ENCODE measurements around the gene TOP2B.

Gene TOP2B

GRCh38 chr3:25564075-25564474 lies 100.6 kb downstream of the TOP2B start:
- H3K27ac ChIP-seq = no peak overlapping the region
- no peak overlapping the region for H3K4me2 ChIP-seq
- H3K36me3 ChIP-seq (ENCODE audit: insufficient read depth) = no peaks in the 10 kb centered on the region
- no peak overlapping the region for H3K9ac ChIP-seq
- no peaks in the 10 kb centered on the region for H3K4me1 ChIP-seq (ENCODE audit: low read depth, poor library complexity, severe bottlenecking)
- no peaks in the 10 kb centered on the region for H3K79me2 ChIP-seq (ENCODE audit: insufficient read depth, low read depth)
- H3K4me3 ChIP-seq (IDR thresholded peaks at IDR 0.05; ENCODE audit: insufficient read depth, low read depth, low read length) = no peak overlapping the region
- H3K27me3 ChIP-seq (ENCODE audit: insufficient read depth, low read depth) = no peaks in the 10 kb centered on the region
- H2AFZ ChIP-seq (ENCODE audit: low read depth) = no peak overlapping the region
- TF ChIP-seq CTCF (conservative IDR thresholded peaks at IDR 0.05; ENCODE audit: low read depth, low read length) = no peak
- H4K20me1 ChIP-seq (ENCODE audit: insufficient read depth) = no peaks in the 10 kb centered on the region

DNA sequence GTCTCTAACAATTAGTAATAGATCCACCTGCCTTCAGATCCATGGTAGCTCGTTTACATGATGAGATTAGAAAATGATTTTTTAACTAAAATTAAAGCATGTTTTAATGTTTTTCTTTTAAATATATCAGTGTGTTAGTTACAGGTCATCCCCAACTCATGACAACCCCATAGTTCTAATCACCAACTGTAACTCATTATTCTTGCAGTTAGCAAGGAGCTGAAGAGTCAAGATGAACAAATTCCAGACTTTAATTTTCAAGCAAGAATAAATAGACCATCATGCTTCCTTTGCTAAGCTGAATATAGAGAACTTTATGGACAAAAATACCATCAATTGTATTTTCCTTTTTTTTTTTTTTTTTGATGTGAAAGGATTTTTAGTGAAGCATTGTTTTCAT lies 101.1 kb downstream of the TOP2B start:
- Histone ChIP-seq H3K4me3 (IDR thresholded peaks at IDR 0.05; ENCODE audit: insufficient read depth, low read depth, low read length) (no peak overlapping the region), H3K9ac (no peak overlapping the region), H3K27me3 (ENCODE audit: insufficient read depth, low read depth) (no peaks in the 10 kb centered on the region), H4K20me1 (ENCODE audit: insufficient read depth) (no peaks in the 10 kb centered on the region), H3K27ac (no peak overlapping the region), H2AFZ (ENCODE audit: low read depth) (no peak overlapping the region), H3K4me2 (no peak overlapping the region), H3K36me3 (ENCODE audit: insufficient read depth) (no peaks in the 10 kb centered on the region), H3K4me1 (ENCODE audit: low read depth, poor library complexity, severe bottlenecking) (no peaks in the 10 kb centered on the region), H3K79me2 (ENCODE audit: insufficient read depth, low read depth) (no peaks in the 10 kb centered on the region)
- no peak for TF ChIP-seq CTCF (conservative IDR thresholded peaks at IDR 0.05; ENCODE audit: low read depth, low read length)

GRCh38 chr3:25558796-25559195 lies 105.9 kb downstream of the TOP2B start:
- Histone ChIP-seq H3K36me3 (ENCODE audit: insufficient read depth) (no peaks in the 10 kb centered on the region), H2AFZ (ENCODE audit: low read depth) (no peak overlapping the region), H3K27ac (no peak overlapping the region), H3K27me3 (ENCODE audit: insufficient read depth, low read depth) (no peaks in the 10 kb centered on the region), H3K4me1 (ENCODE audit: low read depth, poor library complexity, severe bottlenecking) (no peaks in the 10 kb centered on the region), H4K20me1 (ENCODE audit: insufficient read depth) (no peaks in the 10 kb centered on the region), H3K4me3 (IDR thresholded peaks at IDR 0.05; ENCODE audit: insufficient read depth, low read depth, low read length) (no peak overlapping the region), H3K79me2 (ENCODE audit: insufficient read depth, low read depth) (no peaks in the 10 kb centered on the region), H3K9ac (no peak overlapping the region), H3K4me2 (no peak overlapping the region)
- no peak for TF ChIP-seq CTCF (conservative IDR thresholded peaks at IDR 0.05; ENCODE audit: low read depth, low read length)

DNA sequence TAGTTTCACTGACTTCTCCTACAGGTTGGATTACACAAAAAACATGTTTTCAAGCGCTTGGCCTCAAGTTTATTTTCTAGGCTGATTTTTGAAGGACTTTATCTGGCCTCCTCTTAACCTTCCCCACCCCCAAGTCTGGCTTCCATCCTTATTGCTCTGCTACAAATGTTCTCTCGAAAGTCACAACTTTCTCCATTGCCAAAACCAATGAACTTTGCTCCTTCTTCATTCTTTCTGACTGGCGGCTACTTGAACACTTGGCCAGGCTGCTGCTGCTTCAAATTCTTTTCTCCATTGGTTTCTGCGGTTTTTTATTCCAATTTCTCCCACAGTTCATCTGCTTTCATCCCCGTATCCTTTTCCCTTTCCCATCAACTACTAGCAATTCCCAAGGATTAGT lies 106.6 kb downstream of the TOP2B start:
- H4K20me1 ChIP-seq (ENCODE audit: insufficient read depth) = no peaks in the 10 kb centered on the region
- H3K27me3 ChIP-seq (ENCODE audit: insufficient read depth, low read depth) = no peaks in the 10 kb centered on the region
- no peak overlapping the region for H3K27ac ChIP-seq
- TF ChIP-seq CTCF (conservative IDR thresholded peaks at IDR 0.05; ENCODE audit: low read depth, low read length) = no peak
- no peaks in the 10 kb centered on the region for H3K4me1 ChIP-seq (ENCODE audit: low read depth, poor library complexity, severe bottlenecking)
- H3K9ac ChIP-seq = no peak overlapping the region
- H2AFZ ChIP-seq (ENCODE audit: low read depth) = no peak overlapping the region
- H3K36me3 ChIP-seq (ENCODE audit: insufficient read depth) = no peaks in the 10 kb centered on the region
- no peak overlapping the region for H3K4me3 ChIP-seq (IDR thresholded peaks at IDR 0.05; ENCODE audit: insufficient read depth, low read depth, low read length)
- no peak overlapping the region for H3K4me2 ChIP-seq
- H3K79me2 ChIP-seq (ENCODE audit: insufficient read depth, low read depth) = no peaks in the 10 kb centered on the region

DNA sequence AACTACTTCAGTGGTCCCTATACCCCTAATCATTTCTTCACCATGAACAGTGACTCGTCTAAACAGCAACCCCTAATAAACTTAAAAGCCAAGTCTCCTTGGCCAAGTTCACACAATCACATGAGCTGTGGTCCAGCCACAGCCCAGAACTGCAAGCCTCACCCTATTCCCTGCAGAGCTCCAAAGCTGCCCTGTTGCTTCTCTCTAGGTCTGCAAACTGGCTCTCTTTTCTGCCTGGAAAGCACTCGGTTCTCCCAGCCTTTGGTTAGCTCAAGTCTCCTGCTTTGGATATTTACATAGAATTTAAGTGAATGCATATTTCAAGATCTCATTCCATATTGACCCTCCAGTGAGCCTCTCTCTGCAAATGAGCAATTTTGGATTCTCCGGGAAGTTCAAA lies 107.0 kb downstream of the TOP2B start:
- Histone ChIP-seq H2AFZ (ENCODE audit: low read depth) (no peak overlapping the region), H3K79me2 (ENCODE audit: insufficient read depth, low read depth) (no peaks in the 10 kb centered on the region), H3K4me3 (IDR thresholded peaks at IDR 0.05; ENCODE audit: insufficient read depth, low read depth, low read length) (no peak overlapping the region), H3K27me3 (ENCODE audit: insufficient read depth, low read depth) (no peaks in the 10 kb centered on the region), H4K20me1 (ENCODE audit: insufficient read depth) (no peaks in the 10 kb centered on the region), H3K9ac (no peak overlapping the region), H3K27ac (no peak overlapping the region), H3K36me3 (ENCODE audit: insufficient read depth) (no peaks in the 10 kb centered on the region), H3K4me1 (ENCODE audit: low read depth, poor library complexity, severe bottlenecking) (no peaks in the 10 kb centered on the region), H3K4me2 (no peak overlapping the region)
- no peak for TF ChIP-seq CTCF (conservative IDR thresholded peaks at IDR 0.05; ENCODE audit: low read depth, low read length)
